Ovary (tissue), 9 donors: ENCODE results near the gene TMTC1. TPM values are rescaled to one million over a fixed set of nuclear protein-coding genes. Genes with fewer than 3 reads are reported as not detected.

Experiments
- DNase-seq, 5 donors: peaks; one replicate each; pipeline ENCODE4 v3.0.0-alpha.2; 2019 to 2020
- H3K27ac ChIP-seq, 2 donors: fragments of 200-600 bp; one replicate each; pipeline versions ENCODE4 v1.5.1 to v1.8.0; 2019 to 2022
- H3K27me3 ChIP-seq: fragments of 200-600 bp; one replicate; pipeline ENCODE4 v1.8.0; 2022
- H3K36me3 ChIP-seq: fragments of 200-600 bp; sonication (generic); one replicate; pipeline ENCODE4 v1.5.1; 2019
- H3K4me1 ChIP-seq: one replicate; pipeline ENCODE4 v1.8.1; 2013; ENCODE audit warnings: mild to moderate bottlenecking, moderate library complexity; ENCODE audit not compliant: insufficient read depth
- H3K4me3 ChIP-seq: fragments of 200-600 bp; sonication (generic); one replicate; pipeline ENCODE4 v1.5.1; 2017
- H3K9me3 ChIP-seq, 2 donors: fragments of 200-600 bp in 1 of 2; sonication (generic) in 1 of 2; one replicate each; pipeline versions ENCODE4 v1.5.1 to v1.8.1; 2013 to 2019; ENCODE audit warnings: mild to moderate bottlenecking in 1 of 2, moderate library complexity in 1 of 2
- CTCF ChIP-seq, 3 donors: fragments of 450-650 bp in 2 of 3; fragments of 200-600 bp in 1 of 3; IDR thresholded peaks; one replicate each; pipeline versions ENCODE4 v1.5.1 to v1.8.0; 2016 to 2022; ENCODE audit warnings: antibody characterized with exemption in 3 of 3, mild to moderate bottlenecking in 1 of 3
- EP300 ChIP-seq: sonication (generic); formaldehyde crosslinking; IDR thresholded peaks from one replicate; pipeline ENCODE4 v1.6.1; 2017; ENCODE audit warnings: antibody characterized with exemption
- POLR2A ChIP-seq: fragments of 450-650 bp; IDR thresholded peaks from one replicate; pipeline ENCODE4 v1.6.1; 2017; ENCODE audit warnings: antibody characterized with exemption, mild to moderate bottlenecking, moderate library complexity
- WGBS, 3 donors: extraction: QIAGEN DNeasy Blood & Tissue Kit in 1 of 3; methylation state at CpG; one replicate each; pipeline versions ENCODE4 v1.1.5 to v1.1.7; 2013 to 2017; 5-methylcytosine and 5-hydroxymethylcytosine counted together
- intact Hi-C, 4 donors: fragments of 100-400 bp; cut with DNase I; formaldehyde crosslinking; loops; one replicate each; pipeline versions ENCODE4 v1.11.0 to v1.15.1; 2022 to 2023
- polyA plus RNA-seq, 2 donors: library from polyadenylated mRNA; stranded (reverse); fragments of 200-250 nt in 1 of 2; fragments of 350-450 nt in 1 of 2; fragmentation: Illumina TruSeq in 1 of 2; extraction: RNeasy Lipid Tissue Mini Kit (QIAGEN cat#74804) in 1 of 2; gene quantifications; one replicate each; pipeline ENCODE4 v1.2.3, GENCODE V29; 2013 to 2014
- total RNA-seq, 7 donors: library from RNA; depleted of rRNA in 2 of 7; stranded (reverse); fragments of >200 nt in 2 of 7; fragmentation: NEBNext Ultra II Directional in 3 of 7; extraction: Animal tissue kit (Norgen Biotek cat#: 25700) in 3 of 7; gene quantifications; one replicate each; pipeline versions ENCODE4 v1.1.0 to v1.2.4, GENCODE V29; 2016 to 2023
- donor health status: DM: no; HTN: no; CAD: no; lungs with moderate emphysema.
- donor health status: DM: no; HTN: no; CAD: no.
- donor health status: Bipolar disorder and iron deficiency.
- donor health status: DM: yes; HTN: yes; CAD: no.
- donor health status: DM: no; HTN: no; CAD: no.
- donor health status: DM: yes; HTN: yes; CAD: no.

Gene TMTC1
- total and polyA plus RNA-seq, 9 donors: 8.1 to 46.3 (median 21.3) TPM

DNA sequence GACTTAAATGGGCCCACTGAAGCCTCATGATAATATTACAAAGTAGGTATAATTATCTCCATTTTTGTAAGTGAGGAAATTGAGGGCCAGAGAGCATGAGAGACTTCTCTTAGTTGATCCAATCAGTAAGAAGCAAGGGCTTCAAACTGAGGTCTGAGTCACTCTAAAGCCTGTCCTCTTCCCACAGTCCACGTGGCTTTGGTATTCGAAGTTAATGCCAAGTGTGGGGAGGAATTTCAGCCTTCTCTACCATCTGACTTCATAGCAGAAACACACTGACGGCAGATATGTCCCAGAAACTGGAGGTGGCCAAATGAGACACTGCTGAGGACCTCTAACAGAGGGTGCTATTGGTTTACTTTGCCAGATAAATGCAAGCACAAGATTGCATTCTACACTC lies 171.8 kb downstream of the TMTC1 start:
- H3K4me1 ChIP-seq: no peaks in the 10 kb centered on the region
- no peak overlapping the region for H3K27ac ChIP-seq
- 28 to 43% (median 30%) methylated on average over 3 of the region's 3 CpGs for WGBS, 3 donors
- H3K4me3 ChIP-seq: no peak overlapping the region
- no peak for DNase-seq
- H3K9me3 ChIP-seq: no peaks in the 10 kb centered on the region
- no peak for TF ChIP-seq POLR2A
- TF ChIP-seq CTCF (IDR thresholded peaks at IDR 0.05): no peak
- TF ChIP-seq EP300: no peak
- no peaks in the 10 kb centered on the region for H3K27me3 ChIP-seq
- H3K36me3 ChIP-seq: no peaks in the 10 kb centered on the region
- intact Hi-C loops: no loop called here

DNA sequence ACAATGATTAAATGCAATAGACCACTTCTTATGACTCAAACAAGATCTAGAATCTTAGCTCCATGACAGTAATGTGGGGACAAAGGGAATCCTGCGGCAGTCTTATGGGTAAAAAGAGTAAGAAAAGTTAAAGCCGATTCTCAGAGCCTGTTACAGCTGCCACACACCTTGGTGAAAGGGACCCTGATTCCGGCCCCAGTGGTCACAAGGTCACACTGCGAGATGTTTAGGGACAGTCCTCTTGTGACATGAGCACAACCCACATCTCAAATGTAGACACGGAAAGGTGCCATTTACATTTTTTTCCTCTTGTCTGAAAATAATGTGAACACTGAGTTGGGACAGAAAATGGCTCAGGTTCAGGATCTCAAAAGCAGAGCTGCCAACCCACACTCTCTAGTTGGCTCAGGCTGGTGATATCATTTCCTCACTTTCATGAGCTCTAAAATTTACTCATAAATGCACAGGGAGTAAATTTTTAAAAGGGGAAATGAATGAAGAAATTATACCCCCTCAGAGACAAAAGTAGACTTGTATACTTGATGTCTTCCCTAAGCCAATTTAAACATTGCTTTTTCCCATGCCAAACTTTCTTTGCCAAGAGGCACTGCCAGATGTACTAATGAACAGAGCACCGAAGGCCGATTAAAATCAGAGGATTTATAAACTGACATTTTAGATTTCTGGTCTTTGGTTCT lies 173.1 kb downstream of the TMTC1 start:
- no peak overlapping the region for H3K4me3 ChIP-seq
- 80 to 84% (median 80%) methylated on average over 7 of the region's 7 CpGs for WGBS, 3 donors
- no peaks in the 10 kb centered on the region for H3K9me3 ChIP-seq
- no peaks in the 10 kb centered on the region for H3K4me1 ChIP-seq
- no peak overlapping the region for H3K27ac ChIP-seq
- DNase-seq: no peak
- no peaks in the 10 kb centered on the region for H3K27me3 ChIP-seq
- TF ChIP-seq EP300 (no peak), POLR2A (no peak), CTCF (IDR thresholded peaks at IDR 0.05) (no peak)
- no peaks in the 10 kb centered on the region for H3K36me3 ChIP-seq
- intact Hi-C loops: no loop called here

GRCh38 chr12:29609431-29610215 lies 174.1 kb downstream of the TMTC1 start:
- Histone ChIP-seq H3K36me3 (no peaks in the 10 kb centered on the region), H3K9me3 (no peaks in the 10 kb centered on the region), H3K4me3 (no peak overlapping the region), H3K4me1 (no peaks in the 10 kb centered on the region), H3K27ac (no peak overlapping the region), H3K27me3 (no peaks in the 10 kb centered on the region)
- no peak for DNase-seq
- 74 to 88% (median 83%) methylated on average over 12 of the region's 12 CpGs for WGBS, 3 donors
- TF ChIP-seq CTCF (IDR thresholded peaks at IDR 0.05) (no peak), POLR2A (no peak)
- intact Hi-C loops: no loop called here

DNA sequence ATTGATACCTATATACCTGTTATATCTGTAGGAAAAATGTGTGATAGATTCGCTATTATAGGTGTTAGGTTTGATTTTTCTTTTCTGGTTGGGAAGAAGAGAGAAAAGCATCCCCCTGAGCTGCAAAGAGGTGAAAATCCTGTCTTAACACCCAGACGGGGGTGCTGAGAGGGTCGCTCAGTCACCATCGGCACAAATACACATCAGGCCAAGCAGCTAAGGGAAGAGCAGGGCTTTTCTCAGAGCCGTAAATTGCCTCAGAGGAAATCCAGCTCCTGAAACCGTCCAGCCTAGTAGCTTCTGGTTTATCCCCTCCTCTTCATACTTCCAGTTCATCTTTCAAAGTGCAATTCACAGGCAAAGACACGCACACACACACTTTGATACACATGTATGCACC lies 175.2 kb downstream of the TMTC1 start:
- intact Hi-C loops: no loop called here
- 74 to 83% (median 82%) methylated on average over 7 of the region's 7 CpGs for WGBS, 3 donors
- no peaks in the 10 kb centered on the region for H3K9me3 ChIP-seq
- DNase-seq: no peak
- no peak overlapping the region for H3K27ac ChIP-seq
- no peaks in the 10 kb centered on the region for H3K36me3 ChIP-seq
- no peaks in the 10 kb centered on the region for H3K27me3 ChIP-seq
- no peaks in the 10 kb centered on the region for H3K4me1 ChIP-seq
- no peak for TF ChIP-seq EP300
- no peak for TF ChIP-seq CTCF (IDR thresholded peaks at IDR 0.05)
- no peak for TF ChIP-seq POLR2A
- H3K4me3 ChIP-seq: no peak overlapping the region
